SK-N-DZ (cell line): Measurements from ENCODE around the gene SMIM5.

Source experiments
- DNase-seq: peaks from one replicate; pipeline ENCODE4 v3.0.0-alpha.2; 2015; ENCODE audit warnings: low spot score

The SMIM5 gene

GRCh38 chr17:75666959-75667790 lies 33.9 kb downstream of the SMIM5 start, which contains the start of the genes RECQL5 and SAP30BP:
Gene RECQL5, minus strand, starts transcription at chr17:75667154. Its CDS starts 597 bp downstream, at chr17:75666557.
Gene SAP30BP, plus strand, starts transcription at chr17:75667338. Its CDS starts 35 bp downstream, at chr17:75667373.
- peak; percentile 99 for DNase-seq

- no peak for DNase-seq
Observed at GRCh38 chr17:75667825-75668224, 34.6 kb downstream of the SMIM5 start.

- DNase-seq: no peak
Observed at GRCh38 chr17:75668489-75668888, 35.3 kb downstream of the SMIM5 start.

- no peak for DNase-seq
Observed at GRCh38 chr17:75670868-75671267, 37.6 kb downstream of the SMIM5 start.

GRCh38 chr17:75672011-75672410 lies 38.8 kb downstream of the SMIM5 start:
- DNase-seq: no peak

- no peak for DNase-seq
Observed at GRCh38 chr17:75673487-75673886, 40.3 kb downstream of the SMIM5 start.

- DNase-seq: no peak
Observed at GRCh38 chr17:75676461-75676860, 43.2 kb downstream of the SMIM5 start.

- no peak for DNase-seq
Observed at GRCh38 chr17:75679706-75680211, 46.5 kb downstream of the SMIM5 start.

GRCh38 chr17:75680431-75680830 lies 47.2 kb downstream of the SMIM5 start:
- DNase-seq: no peak

- DNase-seq: no peak
Observed at GRCh38 chr17:75681289-75681688, 48.1 kb downstream of the SMIM5 start.

- no peak for DNase-seq
Observed at GRCh38 chr17:75683583-75683982, 50.3 kb downstream of the SMIM5 start.

- DNase-seq: no peak
Observed at GRCh38 chr17:75684249-75684648, 51.0 kb downstream of the SMIM5 start.

- no peak for DNase-seq
Observed at GRCh38 chr17:75684924-75685323, 51.7 kb downstream of the SMIM5 start.

GRCh38 chr17:75685499-75685898 lies 52.3 kb downstream of the SMIM5 start:
- DNase-seq: no peak

- DNase-seq: no peak
Observed at GRCh38 chr17:75688209-75688825, 55.1 kb downstream of the SMIM5 start.

GRCh38 chr17:75689441-75689873 lies 56.2 kb downstream of the SMIM5 start:
- no peak for DNase-seq
